Mammary epithelial cell (primary cell): ENCODE results near the gene TECPR2.
"Not testable (repeated sequence)": the region's sequence is repeated elsewhere in the genome, so short reads cannot be mapped to it uniquely, and the experiment has no call there.

Experiments used
- CTCF ChIP-seq, 2 donors: IDR thresholded peaks in 1 of 2; conservative IDR thresholded peaks in 1 of 2; 2 replicates each; pipeline ENCODE4 v1.5.1; 2011 to 2012; ENCODE audit warnings: inconsistent platforms in 2 of 2, low read length in 2 of 2, mild to moderate bottlenecking in 2 of 2, control low read depth in 1 of 2, low read depth in 1 of 2; ENCODE audit not compliant: insufficient read depth in 1 of 2; ENCODE audit errors: extremely low read depth in 1 of 2
- EZH2 ChIP-seq: IDR thresholded peaks from 2 replicates; pipeline ENCODE4 v1.6.1; 2012; ENCODE audit warnings: low read length, inconsistent platforms, borderline replicate concordance

- TF ChIP-seq CTCF (conservative IDR thresholded peaks at IDR 0.05 in 1 of 2, IDR thresholded peaks at IDR 0.05 in 1 of 2; ENCODE audit: extremely low read depth in 1 of 2, insufficient read depth in 1 of 2, low read depth in 1 of 2, low read length in 2 of 2); EZH2: not testable (repeated sequence)
These were observed 11.1 kb upstream of the TECPR2 start for GRCh38 chr14:102351593-102351992.
